Calu3 (cell line): ENCODE measurements around the gene PHF5A. TPM values are rescaled to one million over a fixed set of nuclear protein-coding genes. Genes with fewer than 3 reads are reported as not detected.

Source experiments
- BruUV-seq: library from RNA; stranded (reverse); fragments of 400-500 nt; replicated peaks from 2 replicates; lab custom pipeline; 2021; lab: Mats Ljungman, UMichigan
- CTCF ChIA-PET: fragments of 300-600 bp; sonication (Branson Sonifier 250); formaldehyde crosslinking; loops from one replicate; lab custom pipeline; 2022; ENCODE audit warnings: antibody characterized with exemption; lab: Charles Lee
- DNase-seq: peaks from one replicate; pipeline ENCODE4 v3.0.0; 2022
- H3K27ac Mint-ChIP-seq: one replicate; pipeline ENCODE4 v1.8.0; 2022; ENCODE audit warnings: mixed read lengths; ENCODE audit not compliant: unreplicated experiment
- H3K27me3 Mint-ChIP-seq: one replicate; pipeline ENCODE4 v1.8.0; 2022; ENCODE audit warnings: mixed read lengths; ENCODE audit not compliant: unreplicated experiment
- H3K36me3 Mint-ChIP-seq: one replicate; pipeline ENCODE4 v1.8.0; 2022; ENCODE audit warnings: mild to moderate bottlenecking, moderate library complexity, mixed read lengths; ENCODE audit not compliant: insufficient read depth, unreplicated experiment
- H3K4me1 Mint-ChIP-seq: one replicate; pipeline ENCODE4 v1.8.0; 2022; ENCODE audit warnings: mild to moderate bottlenecking, low read depth, mixed read lengths; ENCODE audit not compliant: unreplicated experiment
- H3K4me3 Mint-ChIP-seq: one replicate; pipeline ENCODE4 v1.8.0; 2022; ENCODE audit warnings: mild to moderate bottlenecking, low read depth, moderate library complexity, mixed read lengths; ENCODE audit not compliant: unreplicated experiment
- H3K9me3 Mint-ChIP-seq: one replicate; pipeline ENCODE4 v1.8.0; 2022; ENCODE audit warnings: low read depth, mixed read lengths; ENCODE audit not compliant: unreplicated experiment
- intact Hi-C: fragments of 100-400 bp; cut with micrococcal nuclease; formaldehyde crosslinking; loops from one replicate; pipeline ENCODE4 v1.10.0; 2022; ENCODE audit not compliant: unreplicated experiment
- total RNA-seq: library from RNA; stranded (reverse); gene quantifications from 2 replicates; pipeline ENCODE4 v1.2.3, GENCODE V29; 2022
- TF ChIP-seq, protein P1 (sequence below): fragments of 200-600 bp; IDR thresholded peaks from one replicate; pipeline ENCODE4 v1.8.0; 2022; ENCODE audit warnings: antibody characterized with exemption; ENCODE audit not compliant: unreplicated experiment

PHF5A gene
- total RNA-seq, 1 experiment from 2014 or later, result 53.3 TPM

DNA sequence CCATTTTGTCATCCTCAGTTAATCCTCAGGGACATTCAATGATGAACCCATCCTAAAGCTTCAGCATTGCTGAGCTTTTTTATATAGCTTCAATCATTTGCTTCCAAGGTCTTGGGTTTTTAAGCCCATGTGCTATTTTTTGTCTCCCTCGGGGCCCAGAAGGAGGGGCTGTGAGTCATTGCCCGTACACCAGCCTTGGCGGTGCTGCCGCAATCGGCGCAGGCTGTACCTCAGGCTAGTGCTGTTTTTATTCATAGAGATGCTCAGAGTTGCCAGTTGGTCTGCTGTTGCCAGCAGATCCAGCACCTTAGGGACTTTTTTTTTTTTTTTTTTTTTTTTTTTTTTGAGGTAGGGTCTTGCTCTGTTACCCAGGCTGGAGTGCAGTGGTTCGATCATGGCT is 35.9 kb upstream of the PHF5A start:
- Mint-ChIP-seq H3K27me3 (no peaks in the 10 kb centered on the region), H3K27ac (no peak overlapping the region), H3K9me3 (no peaks in the 10 kb centered on the region), H3K36me3 (peaks cover 26% of the 10 kb centered on the region), H3K4me3 (no peak overlapping the region), H3K4me1 (peaks cover 6% of the 10 kb centered on the region)
- TF ChIP-seq, protein P1, sequence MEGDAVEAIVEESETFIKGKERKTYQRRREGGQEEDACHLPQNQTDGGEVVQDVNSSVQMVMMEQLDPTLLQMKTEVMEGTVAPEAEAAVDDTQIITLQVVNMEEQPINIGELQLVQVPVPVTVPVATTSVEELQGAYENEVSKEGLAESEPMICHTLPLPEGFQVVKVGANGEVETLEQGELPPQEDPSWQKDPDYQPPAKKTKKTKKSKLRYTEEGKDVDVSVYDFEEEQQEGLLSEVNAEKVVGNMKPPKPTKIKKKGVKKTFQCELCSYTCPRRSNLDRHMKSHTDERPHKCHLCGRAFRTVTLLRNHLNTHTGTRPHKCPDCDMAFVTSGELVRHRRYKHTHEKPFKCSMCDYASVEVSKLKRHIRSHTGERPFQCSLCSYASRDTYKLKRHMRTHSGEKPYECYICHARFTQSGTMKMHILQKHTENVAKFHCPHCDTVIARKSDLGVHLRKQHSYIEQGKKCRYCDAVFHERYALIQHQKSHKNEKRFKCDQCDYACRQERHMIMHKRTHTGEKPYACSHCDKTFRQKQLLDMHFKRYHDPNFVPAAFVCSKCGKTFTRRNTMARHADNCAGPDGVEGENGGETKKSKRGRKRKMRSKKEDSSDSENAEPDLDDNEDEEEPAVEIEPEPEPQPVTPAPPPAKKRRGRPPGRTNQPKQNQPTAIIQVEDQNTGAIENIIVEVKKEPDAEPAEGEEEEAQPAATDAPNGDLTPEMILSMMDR, result no peak
- no peak for DNase-seq
- intact Hi-C loops, result no loop called here
- CTCF ChIA-PET, result no interaction called here
- no TSS peak for BruUV-seq

DNA sequence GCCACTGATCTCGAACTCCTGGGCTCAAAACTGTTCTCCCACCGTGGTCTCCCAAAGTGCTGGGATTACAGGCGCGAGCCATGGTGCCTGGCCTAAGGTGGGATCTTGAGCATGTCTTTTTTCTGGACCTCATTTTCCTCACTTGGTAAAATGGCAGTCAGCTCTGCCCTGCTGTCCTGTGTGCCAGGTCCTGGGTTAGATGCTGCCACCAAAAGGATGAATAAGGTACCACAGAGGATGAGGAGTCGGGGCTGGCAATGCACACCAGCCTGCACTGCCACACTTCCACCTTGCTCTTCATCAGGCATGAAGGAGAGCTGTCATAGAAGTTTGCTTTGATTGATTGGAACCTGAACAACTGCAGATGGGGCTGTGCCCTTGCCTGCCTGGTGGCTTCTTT is 32.7 kb upstream of the PHF5A start:
- CTCF ChIA-PET, result interaction anchor here (1.2 to 1.3 kb wide), 2 partner anchors 98 to 120 kb away, joined by 3 to 4 read pairs; partner anchors contain the start of gene TEF
- no peaks in the 10 kb centered on the region for H3K9me3 Mint-ChIP-seq
- H3K4me3 Mint-ChIP-seq, result no peak overlapping the region
- no peaks in the 10 kb centered on the region for H3K4me1 Mint-ChIP-seq
- intact Hi-C loops, result no loop called here
- H3K36me3 Mint-ChIP-seq, result peaks cover 16% of the 10 kb centered on the region
- no TSS peak for BruUV-seq
- no peak overlapping the region for H3K27ac Mint-ChIP-seq
- DNase-seq, result no peak
- TF ChIP-seq, protein P1, result peak; percentile 17
- H3K27me3 Mint-ChIP-seq, result no peaks in the 10 kb centered on the region

DNA sequence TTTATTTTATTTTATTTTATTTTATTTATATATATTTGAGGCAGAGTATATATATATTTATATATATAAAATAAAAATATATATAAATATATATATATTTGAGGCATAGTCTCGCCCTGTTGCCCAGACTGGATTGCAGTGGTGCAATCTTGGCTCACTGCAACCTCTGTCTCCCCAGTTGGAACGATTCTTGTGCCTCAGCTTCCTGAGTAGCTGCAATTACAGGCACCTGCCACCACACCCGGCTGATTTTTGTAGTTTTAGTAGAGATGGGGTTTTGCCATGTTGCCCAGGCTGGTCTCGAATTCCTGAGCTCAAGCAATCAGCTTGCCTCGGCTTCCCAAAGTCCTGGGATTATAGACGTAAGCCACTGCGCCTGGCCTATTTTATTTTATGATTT is 31.8 kb upstream of the PHF5A start:
- TF ChIP-seq, protein P1, result no peak
- no TSS peak for BruUV-seq
- no peak overlapping the region for H3K4me3 Mint-ChIP-seq
- no peak for DNase-seq
- no peak overlapping the region for H3K27ac Mint-ChIP-seq
- CTCF ChIA-PET, result interaction anchor here (0.7 to 1.9 kb wide), 4 partner anchors 12 to 119 kb away, joined by 3 to 5 read pairs (median 4); partner anchors contain the start of gene TEF
- H3K4me1 Mint-ChIP-seq, result no peaks in the 10 kb centered on the region
- intact Hi-C loops, result no loop called here
- no peaks in the 10 kb centered on the region for H3K27me3 Mint-ChIP-seq
- no peaks in the 10 kb centered on the region for H3K9me3 Mint-ChIP-seq
- H3K36me3 Mint-ChIP-seq, result peaks cover 16% of the 10 kb centered on the region

- no peak for DNase-seq
- BruUV-seq, result no TSS peak
- Mint-ChIP-seq H3K36me3 (peaks cover 16% of the 10 kb centered on the region), H3K9me3 (no peaks in the 10 kb centered on the region), H3K4me3 (no peak overlapping the region), H3K27me3 (no peaks in the 10 kb centered on the region), H3K4me1 (no peaks in the 10 kb centered on the region), H3K27ac (no peak overlapping the region)
- CTCF ChIA-PET, result interaction anchor here (0.6 to 1.9 kb wide), 5 partner anchors 51 to 118 kb away, joined by 3 to 5 read pairs (median 3); partner anchors contain the start of gene TEF
- intact Hi-C loops, result no loop called here
- TF ChIP-seq, protein P1, result no peak
These were observed 31.3 kb upstream of the PHF5A start for GRCh38 chr22:41499624-41500280.
